Measurements from ENCODE around the gene SCNN1A.

DNA sequence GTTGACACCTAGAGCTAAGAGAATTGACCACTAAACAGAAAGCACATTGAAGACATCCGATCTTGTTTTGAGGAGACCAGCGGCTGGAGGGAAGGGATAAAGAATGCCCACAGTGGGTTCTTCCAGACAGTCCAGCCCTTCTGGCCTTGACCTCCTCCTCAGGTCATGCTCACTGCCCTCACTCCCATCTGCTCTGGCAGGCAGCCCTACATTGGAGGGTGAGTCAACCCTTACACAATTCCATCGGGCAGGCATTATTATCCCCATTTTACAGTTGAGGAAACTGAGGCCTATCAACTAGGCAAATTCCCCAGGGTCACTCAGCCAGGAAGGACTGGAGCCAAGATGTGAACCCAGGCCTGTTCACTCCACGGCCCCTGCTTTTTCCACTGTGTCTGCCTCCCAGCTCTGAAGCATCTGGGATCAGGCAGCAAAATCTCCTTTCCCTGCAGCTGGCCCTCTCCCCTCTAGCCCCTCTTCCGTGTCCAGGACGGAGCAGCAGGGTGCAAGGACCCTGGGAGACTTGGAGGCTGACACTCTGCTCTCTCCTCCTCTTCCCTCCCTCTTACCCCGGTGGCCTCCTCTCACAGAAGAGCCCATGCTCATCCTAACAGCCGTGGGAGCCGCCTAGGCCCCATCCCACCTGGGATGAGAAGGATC, 5.3 kb downstream of the SCNN1A start:
- no peak for TF ChIP-seq EZH2 (IDR thresholded peaks at IDR 0.05; ENCODE audit: borderline replicate concordance, low read length)
- TF ChIP-seq, protein P1, sequence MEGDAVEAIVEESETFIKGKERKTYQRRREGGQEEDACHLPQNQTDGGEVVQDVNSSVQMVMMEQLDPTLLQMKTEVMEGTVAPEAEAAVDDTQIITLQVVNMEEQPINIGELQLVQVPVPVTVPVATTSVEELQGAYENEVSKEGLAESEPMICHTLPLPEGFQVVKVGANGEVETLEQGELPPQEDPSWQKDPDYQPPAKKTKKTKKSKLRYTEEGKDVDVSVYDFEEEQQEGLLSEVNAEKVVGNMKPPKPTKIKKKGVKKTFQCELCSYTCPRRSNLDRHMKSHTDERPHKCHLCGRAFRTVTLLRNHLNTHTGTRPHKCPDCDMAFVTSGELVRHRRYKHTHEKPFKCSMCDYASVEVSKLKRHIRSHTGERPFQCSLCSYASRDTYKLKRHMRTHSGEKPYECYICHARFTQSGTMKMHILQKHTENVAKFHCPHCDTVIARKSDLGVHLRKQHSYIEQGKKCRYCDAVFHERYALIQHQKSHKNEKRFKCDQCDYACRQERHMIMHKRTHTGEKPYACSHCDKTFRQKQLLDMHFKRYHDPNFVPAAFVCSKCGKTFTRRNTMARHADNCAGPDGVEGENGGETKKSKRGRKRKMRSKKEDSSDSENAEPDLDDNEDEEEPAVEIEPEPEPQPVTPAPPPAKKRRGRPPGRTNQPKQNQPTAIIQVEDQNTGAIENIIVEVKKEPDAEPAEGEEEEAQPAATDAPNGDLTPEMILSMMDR (IDR thresholded peaks at IDR 0.05; ENCODE audit: low read length) = no peak

Measured in OCI-LY1 (cell line).